Prostate gland (tissue), 2 donors: ENCODE measurements around the gene PKNOX2. TPM values are rescaled to one million over a fixed set of nuclear protein-coding genes. Genes with fewer than 3 reads are reported as not detected.

Experiments used
- DNase-seq: peaks from one replicate; pipeline ENCODE4 v3.0.0-alpha.2; 2019; ENCODE audit warnings: low spot score
- H3K27ac ChIP-seq, 2 donors: fragments of 200-600 bp; sonication (generic); 2 replicates each; pipeline ENCODE4 v1.5.1; 2017 to 2019
- H3K27me3 ChIP-seq: fragments of 200-600 bp; sonication (generic); replicated peaks from 2 replicates; pipeline ENCODE4 v1.5.1; 2019; ENCODE audit not compliant: insufficient read depth
- H3K36me3 ChIP-seq, 2 donors: fragments of 200-600 bp; sonication (generic); 1 replicate in 1 of 2; 2 replicates in 1 of 2; pipeline versions ENCODE4 v1.5.1 to v1.8.1; 2017 to 2019
- H3K4me1 ChIP-seq: fragments of 200-600 bp; sonication (generic); replicated peaks from 2 replicates; pipeline ENCODE4 v1.5.1; 2019
- H3K4me3 ChIP-seq, 2 donors: fragments of 200-600 bp; sonication (generic); 2 replicates each; pipeline ENCODE4 v1.5.1; 2017 to 2019
- H3K9me3 ChIP-seq: fragments of 200-600 bp; sonication (generic); 2 replicates; pipeline ENCODE4 v1.5.1; 2017
- CTCF ChIP-seq, 4 experiments: fragments of 200-600 bp in 2 of 4; fragments of 450-650 bp in 2 of 4; sonication (generic) in 2 of 4; IDR thresholded peaks; 1 replicate in 3 of 4; 2 replicates in 1 of 4; pipeline ENCODE4 v1.5.1; 2016 to 2019; ENCODE audit warnings: antibody characterized with exemption in 4 of 4, mild to moderate bottlenecking in 2 of 4, moderate library complexity in 2 of 4
- POLR2A ChIP-seq: fragments of 450-650 bp; IDR thresholded peaks from one replicate; pipeline ENCODE4 v1.6.1; 2016; ENCODE audit warnings: antibody characterized with exemption, mild to moderate bottlenecking
- POLR2AphosphoS5 ChIP-seq: sonication (generic); formaldehyde crosslinking; IDR thresholded peaks from one replicate; pipeline ENCODE4 v1.6.1; 2017; ENCODE audit warnings: antibody characterized with exemption
- WGBS: methylation state at CpG from one replicate; pipeline ENCODE4 v1.1.5; 2018; 5-methylcytosine and 5-hydroxymethylcytosine counted together
- intact Hi-C: fragments of 100-400 bp; cut with DNase I; formaldehyde crosslinking; loops from one replicate; pipeline ENCODE4 v1.14.2; 2022
- total RNA-seq, 2 donors: library from RNA; depleted of rRNA; stranded (reverse); fragments of >200 nt; gene quantifications; one replicate each; pipeline ENCODE4 v1.1.0, GENCODE V29; 2016

Gene PKNOX2
- total RNA-seq, 2 donors from 2014 or later = 12.3 to 14.7 TPM

- TF ChIP-seq POLR2A = no peak
- TF ChIP-seq CTCF (IDR thresholded peaks at IDR 0.05) = no peak
- TF ChIP-seq POLR2AphosphoS5 = no peak
- no peak overlapping the region for H3K4me3 ChIP-seq
- H3K9me3 ChIP-seq = no peaks in the 10 kb centered on the region
- peak overlapping the region in 1 of 2 donors; percentile 67 for H3K27ac ChIP-seq
- 78% methylated on average over 10 of the region's 10 CpGs for WGBS
- intact Hi-C loops = no loop called here
- H3K27me3 ChIP-seq = no peaks in the 10 kb centered on the region
- H3K36me3 ChIP-seq = no peaks in the 10 kb centered on the region
- no peak for DNase-seq
- H3K4me1 ChIP-seq = no peaks in the 10 kb centered on the region
Measured at GRCh38 chr11:125272821-125273220, 108.3 kb downstream of the PKNOX2 start.

GRCh38 chr11:125273519-125274000 lies 109.0 kb downstream of the PKNOX2 start:
- peak overlapping the region; percentile 41 to 67 for H3K27ac ChIP-seq
- H3K36me3 ChIP-seq = no peaks in the 10 kb centered on the region
- TF ChIP-seq POLR2AphosphoS5 = peak; percentile 9
- no peak for TF ChIP-seq CTCF (IDR thresholded peaks at IDR 0.05)
- H3K4me1 ChIP-seq = no peaks in the 10 kb centered on the region
- DNase-seq = no peak
- no peak overlapping the region for H3K4me3 ChIP-seq
- H3K27me3 ChIP-seq = no peaks in the 10 kb centered on the region
- H3K9me3 ChIP-seq = no peaks in the 10 kb centered on the region
- intact Hi-C loops = no loop called here
- WGBS = 78% methylated on average over 5 of the region's 5 CpGs

- no peaks in the 10 kb centered on the region for H3K27me3 ChIP-seq
- peak; percentile 68 for DNase-seq
- no peaks in the 10 kb centered on the region for H3K4me1 ChIP-seq
- peak overlapping the region; percentile 41 to 67 for H3K27ac ChIP-seq
- H3K4me3 ChIP-seq = no peak overlapping the region
- H3K9me3 ChIP-seq = no peaks in the 10 kb centered on the region
- TF ChIP-seq POLR2AphosphoS5 (peak; percentile 88), POLR2A (no peak)
- no peaks in the 10 kb centered on the region for H3K36me3 ChIP-seq
- intact Hi-C loops = no loop called here
- WGBS = 42% methylated on average over 11 of the region's 11 CpGs
Measured at GRCh38 chr11:125274309-125274708, 109.8 kb downstream of the PKNOX2 start.

- no peak overlapping the region for H3K4me3 ChIP-seq
- WGBS = 75% methylated on average over 4 of the region's 4 CpGs
- no peak for DNase-seq
- H3K27ac ChIP-seq = peak overlapping the region in 1 of 2 donors; percentile 67
- no peaks in the 10 kb centered on the region for H3K27me3 ChIP-seq
- H3K4me1 ChIP-seq = no peaks in the 10 kb centered on the region
- no peak for TF ChIP-seq CTCF (IDR thresholded peaks at IDR 0.05)
- no peak for TF ChIP-seq POLR2A
- no peak for TF ChIP-seq POLR2AphosphoS5
- no peaks in the 10 kb centered on the region for H3K9me3 ChIP-seq
- H3K36me3 ChIP-seq = no peaks in the 10 kb centered on the region
- intact Hi-C loops = no loop called here
Measured at GRCh38 chr11:125274774-125275173, 110.2 kb downstream of the PKNOX2 start.

GRCh38 chr11:125275905-125276618 lies 111.5 kb downstream of the PKNOX2 start:
- Histone ChIP-seq H3K27ac (no peak overlapping the region), H3K27me3 (no peaks in the 10 kb centered on the region), H3K4me3 (no peak overlapping the region), H3K9me3 (no peaks in the 10 kb centered on the region), H3K4me1 (no peaks in the 10 kb centered on the region), H3K36me3 (no peaks in the 10 kb centered on the region)
- DNase-seq = no peak
- TF ChIP-seq POLR2A = no peak
- intact Hi-C loops = no loop called here
- 78% methylated on average over 5 of the region's 5 CpGs for WGBS

- TF ChIP-seq CTCF (IDR thresholded peaks at IDR 0.05) (no peak), POLR2AphosphoS5 (no peak), POLR2A (no peak)
- no peaks in the 10 kb centered on the region for H3K27me3 ChIP-seq
- no peak for DNase-seq
- H3K4me3 ChIP-seq = no peak overlapping the region
- H3K4me1 ChIP-seq = no peaks in the 10 kb centered on the region
- no peak overlapping the region for H3K27ac ChIP-seq
- H3K9me3 ChIP-seq = no peaks in the 10 kb centered on the region
- intact Hi-C loops = no loop called here
- H3K36me3 ChIP-seq = no peaks in the 10 kb centered on the region
Measured at GRCh38 chr11:125276619-125276976, 112.0 kb downstream of the PKNOX2 start.
